A549 treated with AZD9567 at 1 μM for 4 hours (cell line): ENCODE measurements around the gene PABPC1L. TPM values are rescaled to one million over a fixed set of nuclear protein-coding genes. Genes with fewer than 3 reads are reported as not detected.

Source experiments
- total RNA-seq: library from RNA; stranded (reverse); fragments of 200-300 nt; extraction: Qiagen RNA extraction; gene quantifications from 5 replicates; pipeline ENCODE4 v1.2.3, GENCODE V29; 2022; ENCODE audit not compliant: insufficient read depth

PABPC1L gene
- total RNA-seq = 8.9 to 20.7 TPM (median 19.7 TPM) in 5 replicates

DNA sequence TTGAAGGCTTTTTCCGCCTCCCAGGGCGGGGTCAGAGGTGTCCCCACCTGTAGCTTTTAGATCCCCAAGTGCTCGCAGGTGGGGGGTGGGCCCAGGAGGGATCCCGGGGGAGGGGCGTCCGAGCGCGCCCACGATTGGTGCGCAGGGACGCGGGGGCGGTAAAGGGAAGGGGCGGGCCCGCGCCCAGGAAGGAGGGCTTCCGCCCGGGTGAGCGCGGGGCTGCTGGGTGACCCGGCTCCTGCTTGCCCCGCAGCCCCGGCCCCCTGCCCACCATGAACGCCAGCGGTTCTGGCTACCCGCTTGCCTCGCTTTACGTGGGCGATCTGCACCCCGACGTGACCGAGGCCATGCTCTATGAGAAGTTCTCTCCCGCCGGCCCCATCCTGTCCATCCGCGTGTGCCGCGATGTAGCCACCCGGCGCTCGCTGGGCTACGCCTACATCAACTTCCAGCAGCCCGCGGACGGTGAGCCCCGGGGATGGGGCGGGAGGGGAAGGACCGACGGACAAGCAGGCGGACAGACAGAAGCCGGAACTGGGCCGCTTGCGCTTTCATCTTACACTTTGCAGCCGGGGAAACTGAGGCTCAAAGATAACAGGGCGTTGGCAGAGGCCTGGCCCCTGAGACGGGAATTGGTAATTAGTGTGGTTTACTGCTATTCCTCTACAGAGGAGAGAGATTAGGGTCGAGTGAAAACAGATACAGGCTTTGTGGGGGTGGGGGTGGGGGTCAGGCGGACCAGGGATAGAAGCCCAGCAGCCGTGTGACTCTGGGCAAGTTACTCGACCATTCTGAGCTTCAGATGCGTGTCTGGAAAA, at the start of gene PABPC1L:
PABPC1L (plus strand) TSS at position 189 of the 818 bp plus-strand sequence; CDS start at position 273, 84 bp downstream.

DNA sequence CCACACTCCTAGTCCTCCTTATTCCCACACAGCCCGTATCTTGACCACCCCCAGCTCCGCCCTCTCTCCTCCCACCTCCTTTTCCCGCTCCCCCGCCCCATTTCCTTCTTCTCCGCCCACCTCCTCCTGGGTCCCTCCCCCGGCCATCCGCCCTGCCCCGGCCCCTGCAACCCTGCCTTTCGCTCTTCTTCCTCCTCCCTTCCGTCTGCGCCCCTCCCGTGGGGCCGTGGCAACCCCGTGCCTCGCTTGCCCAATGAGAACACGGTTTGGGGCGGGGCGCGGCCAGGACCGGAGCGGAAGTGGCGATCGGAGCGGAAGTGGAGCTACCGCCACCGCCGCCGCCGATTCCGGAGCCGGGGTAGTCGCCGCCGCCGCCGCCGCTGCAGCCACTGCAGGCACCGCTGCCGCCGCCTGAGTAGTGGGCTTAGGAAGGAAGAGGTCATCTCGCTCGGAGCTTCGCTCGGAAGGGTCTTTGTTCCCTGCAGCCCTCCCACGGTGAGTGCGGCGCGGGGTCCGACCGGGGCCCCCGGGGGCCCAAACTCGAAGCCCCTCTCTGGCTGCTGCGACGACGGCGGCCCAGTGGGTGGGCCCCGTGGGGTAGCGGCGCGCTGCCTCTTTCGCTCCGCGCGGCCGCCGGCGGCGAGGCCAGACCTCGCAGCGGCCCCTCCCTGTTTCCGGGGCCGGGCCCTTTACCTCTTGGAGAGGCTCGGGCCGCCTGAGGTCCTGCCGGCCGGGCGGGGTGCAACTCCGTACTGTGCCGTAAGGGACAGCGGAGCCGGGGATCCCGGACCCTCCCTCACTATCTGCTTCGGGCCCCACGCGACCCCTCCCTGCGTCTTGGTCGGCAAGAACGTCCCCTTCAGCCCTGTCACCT, 24.2 kb upstream of the PABPC1L start, which contains the start of gene YWHAB:
YWHAB (plus strand) TSS at position 314 of the 874 bp plus-strand sequence. CDS start 15,829 bp downstream, outside the sequence.

DNA sequence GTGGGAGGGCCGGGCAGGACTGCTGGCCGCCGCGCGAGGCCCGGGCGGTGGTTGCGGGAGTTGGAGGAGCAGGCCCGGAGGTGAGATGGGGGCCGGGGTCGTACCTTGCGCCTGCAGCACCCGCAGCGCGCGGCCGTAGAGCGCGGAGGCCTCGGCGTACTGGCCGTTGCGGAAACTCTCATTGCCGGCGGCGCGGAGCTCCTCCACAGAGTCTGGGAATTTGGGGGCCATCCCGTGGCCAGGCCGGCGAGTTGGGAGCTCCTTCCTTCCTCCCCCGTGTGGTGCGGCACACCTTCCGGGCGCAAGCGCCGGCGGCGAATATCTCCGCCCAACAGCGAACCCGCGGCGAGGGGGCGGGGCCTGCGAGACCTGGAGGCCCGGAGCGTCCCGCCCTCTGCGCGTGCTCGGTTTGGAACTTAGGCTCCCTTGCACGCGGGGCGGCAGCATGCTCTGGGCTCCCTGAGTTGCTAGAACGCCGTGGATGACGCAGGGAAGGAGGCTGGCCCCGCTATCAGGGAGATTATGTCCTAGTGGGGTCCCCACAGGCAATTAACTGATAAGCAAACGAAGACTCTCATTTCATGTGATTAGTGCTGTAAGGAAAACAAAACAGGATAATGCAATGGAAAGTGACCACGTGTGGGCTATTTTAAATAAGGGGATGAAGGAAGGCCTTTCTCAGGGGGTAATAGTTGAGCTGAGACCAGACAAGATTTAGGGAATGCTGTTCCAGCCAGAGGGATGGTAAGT, 50.4 kb downstream of the PABPC1L start, which contains the start of gene TOMM34:
TOMM34 (minus strand) TSS at position 295 of the 750 bp plus-strand sequence; CDS start at position 231, 64 bp downstream.

DNA sequence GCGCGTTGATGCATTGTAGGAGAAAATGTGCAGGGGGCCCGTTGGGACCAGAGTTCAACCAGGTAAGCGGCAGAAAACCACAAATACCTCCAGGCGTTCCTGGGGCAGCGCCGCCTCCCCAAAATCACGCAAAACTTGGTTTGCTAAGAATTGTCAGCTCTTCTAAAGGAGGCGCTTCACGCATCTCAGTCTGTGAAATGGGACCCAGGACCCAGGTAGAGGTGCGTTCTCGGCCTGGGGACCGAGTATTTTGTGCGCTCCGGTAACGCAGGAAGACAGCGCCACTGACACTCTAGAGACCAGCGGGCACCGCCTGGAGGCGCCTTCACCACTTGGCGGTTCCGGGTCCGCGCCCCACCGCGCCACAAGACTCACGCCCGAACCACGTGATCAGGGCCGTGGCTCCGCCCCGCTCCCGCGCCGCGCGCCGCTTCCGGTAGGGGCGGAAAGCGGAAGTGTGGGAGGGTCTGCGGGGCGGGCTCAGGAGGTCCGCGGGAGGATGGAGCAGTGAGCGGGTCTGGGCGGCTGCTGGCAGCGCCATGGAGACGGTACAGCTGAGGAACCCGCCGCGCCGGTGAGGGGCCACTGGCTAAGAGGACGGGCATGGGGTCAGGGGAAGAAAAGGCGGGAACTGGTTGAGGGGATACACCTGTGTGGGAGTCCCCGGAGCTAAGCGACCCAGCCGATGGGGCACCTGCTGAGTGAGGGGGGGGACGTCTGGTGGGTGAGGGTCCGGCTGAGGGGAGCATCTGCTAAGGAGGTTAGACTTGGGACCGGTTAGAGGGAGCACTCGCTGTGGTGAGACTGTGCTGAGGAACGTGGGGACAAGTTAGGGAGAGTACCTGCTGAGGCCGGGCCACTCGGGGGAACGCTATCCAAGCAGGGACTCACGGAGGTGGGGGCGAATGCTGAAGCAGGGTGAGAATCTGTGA, 56.4 kb downstream of the PABPC1L start, which contains the start of gene STK4:
STK4 (plus strand) TSS at position 483 of the 932 bp plus-strand sequence; CDS start at position 540, 57 bp downstream.

Other genes starting within 250 kb of the PABPC1L start
- gene CCN5, start 194.7 kb upstream of the PABPC1L start, total RNA-seq = 28.4 to 39.1 TPM (median 29.6 TPM) in 5 replicates
- 0.52 to 0.64 TPM (median 0.59 TPM) in 4 of 5 replicates, not detected in the other for gene KCNK15, start 164.2 kb upstream of the PABPC1L start, total RNA-seq
- gene RIMS4, start 99.5 kb upstream of the PABPC1L start, total RNA-seq = 0.60 to 1.7 TPM (median 1.6 TPM) in 5 replicates
- gene YWHAB, start 24.4 kb upstream of the PABPC1L start, total RNA-seq = 184 to 225 TPM (median 188 TPM) in 5 replicates
- gene TOMM34, start 50.3 kb downstream of the PABPC1L start, total RNA-seq = 39.4 to 46.1 TPM (median 40.5 TPM) in 5 replicates
- gene STK4, start 56.5 kb downstream of the PABPC1L start, total RNA-seq = 13.6 to 16.4 TPM (median 14.6 TPM) in 5 replicates
- gene KCNS1, start 191.1 kb downstream of the PABPC1L start, total RNA-seq = 0.01 TPM in 1 of 5 replicates, not detected in the others
- gene WFDC5, start 205.1 kb downstream of the PABPC1L start, total RNA-seq = not detected in 5 replicates
- not detected in 5 replicates for gene WFDC12, start 214.4 kb downstream of the PABPC1L start, total RNA-seq